COLO829 (cell line): ENCODE measurements around the gene RCE1.

Experiments used
- DNase-seq: peaks from one replicate; pipeline ENCODE4 v3.0.0; 2012; ENCODE audit warnings: low spot score

Gene RCE1

DNA sequence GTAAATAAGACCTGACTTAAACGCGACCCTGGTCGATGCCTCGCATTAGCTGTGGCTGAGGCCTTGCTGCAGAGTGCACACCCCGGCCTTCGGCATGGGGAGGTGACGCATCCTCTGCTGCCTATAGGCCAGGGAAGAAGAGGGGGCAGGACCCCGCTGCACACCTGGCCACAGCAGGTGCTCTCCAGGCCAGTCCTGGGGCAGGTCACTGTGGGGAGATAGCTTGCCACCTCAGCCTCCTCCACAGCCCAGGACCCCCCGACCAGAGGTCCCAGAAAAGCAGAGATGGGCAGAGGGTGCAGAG, 26.3 kb downstream of the RCE1 start:
- DNase-seq, result no peak

DNA sequence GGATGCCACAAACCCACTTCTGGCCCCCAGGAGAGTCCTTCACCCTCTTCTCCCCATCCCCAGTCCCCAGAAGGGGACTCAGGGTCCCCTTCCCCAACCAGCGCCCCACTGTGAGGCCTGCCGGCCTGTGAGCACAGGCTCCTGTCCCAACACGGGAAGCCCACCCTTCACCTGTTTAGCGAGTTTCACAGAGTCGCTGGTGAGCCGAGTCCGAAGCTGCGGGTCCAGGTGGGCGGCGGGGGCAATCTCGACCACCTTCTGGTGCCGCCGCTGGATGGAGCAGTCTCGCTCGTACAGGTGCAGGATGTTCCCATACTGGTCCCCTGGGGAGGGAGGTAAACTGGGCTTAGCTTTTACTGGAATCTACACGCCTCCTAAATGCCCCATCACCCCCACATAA, 26.9 kb downstream of the RCE1 start:
- DNase-seq, result no peak

DNA sequence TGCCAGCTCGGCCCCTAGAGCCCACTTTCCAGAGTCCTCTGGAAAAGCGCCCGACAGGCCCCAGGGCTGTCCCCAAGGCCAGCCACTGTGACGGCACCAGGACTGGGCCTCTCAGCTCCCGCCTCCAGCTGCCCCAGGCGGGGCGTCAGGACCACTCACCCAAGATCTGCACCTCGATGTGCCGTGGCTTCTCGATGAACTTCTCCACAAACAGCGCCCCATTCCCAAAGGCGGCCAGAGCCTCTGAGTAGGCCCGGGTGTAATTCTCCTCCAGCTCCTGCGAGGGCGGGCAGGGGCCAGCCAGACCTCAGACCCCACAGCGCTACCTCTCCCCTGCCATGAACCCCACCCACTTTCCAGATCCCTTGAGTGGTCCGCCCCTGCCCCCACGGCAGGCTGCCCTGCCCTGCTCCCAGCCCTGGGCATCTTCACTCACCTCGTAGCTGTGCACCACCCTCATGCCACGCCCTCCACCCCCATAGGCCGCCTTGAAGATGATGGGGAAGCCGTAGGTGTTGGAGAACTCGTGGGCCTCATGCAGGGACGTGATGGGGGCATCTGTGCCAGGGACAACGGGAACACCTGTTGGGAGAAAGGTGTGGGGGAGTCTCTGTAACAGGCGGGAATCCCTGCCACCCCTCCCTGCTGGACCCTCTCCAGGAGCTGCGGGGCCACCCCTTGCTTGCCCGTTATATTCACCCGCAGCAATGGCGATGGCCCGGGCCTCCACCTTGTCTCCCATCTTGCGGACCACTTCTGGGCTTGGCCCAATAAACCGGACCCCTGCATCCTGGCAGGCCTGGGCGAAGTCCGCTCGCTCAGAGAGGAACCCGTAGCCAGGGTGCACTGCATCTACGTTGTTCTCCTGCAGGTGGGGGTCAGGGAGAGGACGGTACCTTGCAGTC, 27.6 kb downstream of the RCE1 start:
- DNase-seq, result no peak

DNA sequence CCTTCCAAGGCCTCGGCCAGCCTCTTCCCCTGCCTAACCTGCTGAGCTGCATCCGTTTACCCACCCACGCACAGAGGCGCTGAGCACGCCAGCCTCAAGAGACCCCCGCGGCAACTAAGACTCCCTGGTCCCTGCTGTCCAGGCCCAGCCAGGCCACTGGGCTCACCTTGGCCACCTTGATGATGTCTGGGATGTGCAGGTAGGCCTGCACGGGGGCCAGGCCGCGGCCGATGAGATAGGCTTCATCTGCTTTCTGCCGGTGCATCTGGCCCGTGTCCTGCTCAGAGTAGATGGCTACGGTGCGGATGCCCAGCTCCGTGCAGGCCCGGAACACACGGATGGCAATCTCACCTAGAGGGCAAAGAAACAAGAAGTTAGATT, 28.3 kb downstream of the RCE1 start:
- DNase-seq, result no peak

DNA sequence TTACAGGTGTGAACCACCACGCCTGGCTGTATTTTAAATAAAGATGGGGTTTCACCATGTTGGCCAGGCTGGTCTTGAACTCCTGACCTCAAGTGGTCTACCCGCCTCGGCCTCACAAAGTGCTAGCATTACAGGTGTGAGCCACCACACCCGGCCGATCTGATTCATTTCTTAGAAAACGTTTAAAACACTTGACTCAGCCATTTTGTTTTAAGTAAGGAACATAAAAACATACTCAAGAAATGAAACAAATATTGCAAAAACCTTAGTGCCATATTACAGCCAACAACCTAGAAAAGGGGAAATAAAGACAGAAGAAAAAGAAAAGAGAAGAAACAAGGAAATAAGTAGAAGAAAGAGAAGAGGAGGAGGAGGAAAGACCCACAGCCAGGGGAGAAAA, 31.0 kb downstream of the RCE1 start:
- DNase-seq, result no peak

DNA sequence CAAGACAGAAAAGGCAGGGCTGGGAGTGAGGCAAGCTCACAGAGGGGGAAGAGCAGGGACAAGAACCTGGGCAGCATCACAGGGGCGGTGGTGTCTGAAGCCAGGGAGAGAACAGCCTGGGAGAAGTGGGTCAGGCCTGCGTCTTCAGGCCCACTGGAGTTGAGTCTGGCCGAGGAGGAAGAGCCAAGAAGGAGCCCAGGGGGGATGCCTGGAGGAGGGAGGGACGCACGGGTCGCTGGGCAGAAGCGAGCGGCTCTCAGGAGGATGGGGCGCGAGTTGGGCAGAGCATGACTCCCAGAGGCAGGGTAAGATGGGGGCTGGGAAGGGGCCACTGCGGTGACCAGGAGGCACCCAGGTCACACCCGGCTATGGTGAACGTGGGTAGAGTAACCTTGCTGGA, 32.1 kb downstream of the RCE1 start:
- no peak for DNase-seq

DNA sequence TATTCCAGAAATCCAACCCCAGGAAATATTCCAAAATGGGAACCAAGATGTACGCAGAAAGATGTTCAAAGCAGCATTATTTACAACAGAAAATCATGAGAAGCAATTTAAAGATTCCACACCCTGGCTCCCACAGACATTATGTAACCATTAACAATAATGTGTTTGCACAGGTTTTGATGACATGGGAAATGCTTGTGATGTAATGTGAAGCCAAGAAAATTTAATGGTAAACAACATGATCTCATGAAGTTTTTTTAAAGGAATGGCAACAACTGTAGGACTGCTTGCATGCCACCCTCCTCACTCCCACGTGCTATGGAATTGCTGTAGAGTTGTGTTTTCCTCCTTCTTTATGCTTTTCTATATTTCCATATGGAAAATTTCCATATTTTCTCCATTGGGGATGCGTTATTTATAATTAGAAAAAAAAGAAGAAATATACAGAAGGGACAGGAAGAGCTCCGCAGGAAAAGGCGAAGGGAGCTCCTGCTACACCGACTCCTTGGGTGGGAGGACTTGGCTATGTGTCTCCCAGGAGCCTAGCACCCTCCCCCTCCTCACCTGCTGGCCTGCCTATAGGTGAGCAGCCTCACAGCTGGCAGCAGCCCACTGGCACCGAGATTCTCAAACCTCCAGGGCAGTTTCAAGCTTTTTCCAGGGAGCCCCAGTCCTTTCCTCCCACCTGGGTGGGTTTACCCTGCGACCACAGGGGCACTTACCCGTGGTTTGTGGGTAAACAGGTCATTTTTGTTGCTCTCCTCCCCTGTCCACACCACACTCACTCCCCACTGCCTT, 34.5 kb downstream of the RCE1 start:
- DNase-seq, result no peak

DNA sequence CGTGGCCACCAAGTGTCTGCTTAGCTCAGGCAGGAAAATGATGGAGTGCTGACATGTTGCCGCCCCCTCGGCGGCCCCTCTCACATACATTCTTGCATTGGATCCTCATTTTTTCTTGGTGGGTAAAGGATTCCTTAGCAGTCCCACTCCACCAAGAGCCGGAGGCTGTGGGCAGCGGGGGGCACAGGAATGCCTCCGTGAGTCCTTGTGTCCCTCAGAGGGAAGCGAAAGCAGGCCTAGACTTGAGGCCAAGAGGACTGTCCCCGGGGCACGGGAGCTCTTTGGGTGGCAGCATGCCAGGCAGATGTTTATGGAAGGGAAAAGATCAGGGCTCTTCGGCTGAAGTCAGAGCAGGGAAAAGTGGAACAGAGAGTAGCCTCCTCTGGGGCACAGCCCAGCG, 35.2 kb downstream of the RCE1 start:
- DNase-seq, result no peak

DNA sequence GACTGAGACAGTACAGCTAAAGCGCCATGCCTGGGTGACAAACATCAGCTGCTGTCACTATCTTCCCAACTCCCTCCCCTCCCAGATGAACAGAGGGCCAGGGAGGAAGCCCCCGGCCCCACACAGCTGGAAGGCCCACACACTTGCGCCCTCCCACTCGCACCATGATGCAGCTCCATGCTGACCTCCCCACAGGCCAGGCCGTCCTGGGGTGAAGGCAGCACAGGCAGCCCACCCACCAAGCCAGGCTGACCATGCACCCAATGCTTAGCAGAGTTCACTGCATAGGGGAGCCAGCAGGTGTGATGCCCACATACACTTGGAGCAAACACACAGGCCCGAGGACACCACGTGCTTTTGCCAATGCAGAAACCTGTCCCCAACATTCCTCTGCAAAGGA, 35.8 kb downstream of the RCE1 start:
- DNase-seq, result no peak

DNA sequence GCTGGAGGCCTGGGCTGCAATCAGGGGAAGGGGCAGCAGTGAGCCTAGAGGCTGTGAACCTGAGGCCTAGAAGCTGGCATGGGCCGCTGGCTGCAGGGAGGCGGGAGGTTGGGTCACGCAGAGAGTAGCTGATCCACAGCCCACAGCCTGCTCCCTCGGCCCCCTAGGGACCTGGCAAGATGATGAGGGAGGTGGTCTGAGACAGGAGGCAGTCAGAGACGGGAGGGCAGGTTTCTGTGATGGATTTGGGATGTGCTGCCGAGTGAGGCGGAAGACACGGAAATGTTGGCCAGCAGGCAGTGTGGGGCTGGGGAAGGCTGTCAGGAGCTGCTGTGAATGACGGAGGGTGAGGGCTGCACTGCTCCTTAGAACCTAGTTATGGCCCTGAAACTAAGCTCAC, 36.3 kb downstream of the RCE1 start:
- no peak for DNase-seq

DNA sequence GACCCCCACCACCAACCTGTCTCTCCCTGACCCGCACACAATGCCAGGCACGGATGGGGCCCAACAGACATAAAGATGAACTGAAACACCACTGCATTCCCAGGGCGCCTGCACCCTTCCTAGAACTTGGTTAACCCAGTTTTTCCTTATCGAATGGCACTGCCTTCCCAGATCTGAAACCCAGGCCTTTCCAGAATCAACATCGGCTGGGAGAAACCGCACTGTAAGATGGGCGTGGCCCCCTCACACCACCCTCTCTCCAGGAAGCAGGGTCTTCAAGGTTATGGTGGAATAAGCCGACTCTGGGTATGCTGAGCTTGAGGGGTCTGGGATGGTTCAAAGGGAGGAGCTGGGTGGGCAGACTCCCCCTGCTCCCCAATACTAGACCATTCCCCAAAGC, 36.8 kb downstream of the RCE1 start:
- no peak for DNase-seq

DNA sequence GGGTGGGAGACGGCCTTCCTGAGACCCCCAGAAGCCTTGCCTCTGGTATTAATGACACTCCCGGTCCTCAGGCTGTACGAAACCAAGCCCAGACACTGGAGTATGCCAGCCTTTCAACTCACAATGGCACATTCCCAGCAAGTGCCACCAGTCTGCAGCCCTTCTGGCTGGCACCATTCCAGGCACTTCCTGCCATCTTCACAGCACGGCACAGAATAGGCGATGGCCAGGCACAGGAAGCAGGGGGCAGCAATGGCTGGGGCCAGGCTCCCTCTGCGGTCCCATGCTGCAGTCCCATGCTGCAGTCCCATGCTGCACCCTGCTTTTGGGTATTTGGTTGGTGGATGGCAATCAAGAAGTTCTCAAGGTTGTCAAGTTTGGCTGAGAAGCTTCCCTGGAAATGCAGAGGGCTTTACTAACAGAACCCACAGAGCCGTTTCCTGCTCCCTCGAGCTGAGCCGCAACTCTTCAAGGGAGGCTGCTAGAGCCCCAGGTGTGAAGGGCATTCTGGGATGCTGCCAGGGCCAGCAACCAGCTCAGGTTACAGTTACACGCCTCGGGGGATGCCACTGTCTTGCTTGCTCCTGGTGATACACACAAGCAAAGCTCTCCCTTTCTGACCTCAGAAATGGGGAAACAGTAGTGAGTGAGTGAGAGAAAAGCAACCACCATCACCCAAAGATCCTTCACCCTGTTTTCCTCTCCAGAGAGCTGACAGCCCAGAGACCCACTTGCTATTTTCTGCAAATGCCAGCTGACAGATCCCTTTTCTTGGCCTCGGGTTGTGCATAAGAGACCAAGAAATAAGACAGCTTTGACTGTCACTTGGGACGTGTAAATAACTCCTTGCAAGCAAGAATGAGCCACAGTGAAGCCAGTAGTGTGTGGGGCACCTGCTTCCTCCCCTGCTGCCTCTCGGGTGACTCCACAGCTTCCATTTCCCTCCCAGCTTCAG, 37.5 kb downstream of the RCE1 start:
- no peak for DNase-seq

DNA sequence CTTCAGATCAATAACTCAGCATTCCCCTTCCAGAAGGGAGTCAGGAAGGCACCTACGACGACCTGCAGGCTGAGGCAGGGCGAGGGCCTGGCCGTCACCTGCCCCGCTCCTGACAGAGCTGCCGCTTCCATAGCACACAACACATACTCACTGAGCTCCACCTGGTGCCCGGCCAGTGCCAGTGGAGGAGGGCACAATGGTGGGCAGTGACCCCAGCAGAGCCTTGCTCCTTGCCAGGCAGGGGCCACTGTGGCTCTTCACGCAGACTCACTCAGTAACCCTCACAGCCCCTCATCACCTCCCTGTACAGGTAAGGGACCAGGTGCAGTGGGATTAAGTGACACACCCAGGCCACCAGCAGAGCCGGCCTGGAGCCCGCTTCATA, 38.2 kb downstream of the RCE1 start:
- no peak for DNase-seq

DNA sequence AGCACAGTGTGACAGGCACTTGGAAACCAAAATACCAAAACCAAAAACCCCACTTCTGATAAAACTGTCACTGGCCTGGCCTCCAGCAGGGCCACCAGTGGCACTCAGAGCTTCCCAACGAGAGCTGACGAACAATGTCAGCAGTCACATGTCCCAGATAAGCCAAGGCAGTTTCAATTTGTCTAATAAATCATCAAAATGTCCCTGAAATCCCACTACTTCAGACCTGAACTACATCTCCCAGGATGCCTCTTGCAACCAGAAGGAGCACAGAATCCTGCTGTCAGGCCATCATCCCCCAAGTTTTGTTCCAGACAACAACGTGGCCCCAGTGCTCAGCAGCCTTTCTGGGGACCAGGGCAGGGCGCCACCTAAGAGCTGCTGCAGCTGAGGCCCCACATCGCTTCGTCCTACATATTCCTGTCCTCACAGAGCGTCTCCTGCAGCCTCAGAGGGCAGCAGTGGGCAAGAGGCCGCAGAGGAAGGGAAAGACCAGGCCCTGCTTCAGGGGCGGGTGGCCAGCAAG, 38.7 kb downstream of the RCE1 start:
- DNase-seq, result no peak

DNA sequence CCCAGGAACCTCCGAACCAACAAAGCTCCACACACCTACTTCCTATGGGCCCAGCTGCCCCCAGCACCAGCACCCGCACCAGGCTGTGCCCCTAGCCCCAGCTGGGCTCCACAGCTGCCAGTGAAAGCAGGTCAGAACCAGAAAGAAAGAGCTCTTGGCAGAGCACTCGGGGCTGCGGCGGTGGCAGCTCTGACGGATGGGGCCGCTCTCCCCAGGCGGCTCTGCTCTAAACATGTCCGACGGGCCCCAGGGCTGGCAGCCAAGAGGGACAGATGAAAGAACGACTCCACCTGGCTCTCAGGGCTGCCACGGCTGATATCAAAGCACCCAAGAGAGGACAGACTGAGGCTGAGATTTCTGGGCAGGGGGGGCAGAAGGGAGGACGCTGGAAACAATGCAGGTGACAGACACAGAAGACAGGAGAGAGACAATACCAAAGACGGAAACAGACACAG, 39.3 kb downstream of the RCE1 start:
- DNase-seq, result no peak

DNA sequence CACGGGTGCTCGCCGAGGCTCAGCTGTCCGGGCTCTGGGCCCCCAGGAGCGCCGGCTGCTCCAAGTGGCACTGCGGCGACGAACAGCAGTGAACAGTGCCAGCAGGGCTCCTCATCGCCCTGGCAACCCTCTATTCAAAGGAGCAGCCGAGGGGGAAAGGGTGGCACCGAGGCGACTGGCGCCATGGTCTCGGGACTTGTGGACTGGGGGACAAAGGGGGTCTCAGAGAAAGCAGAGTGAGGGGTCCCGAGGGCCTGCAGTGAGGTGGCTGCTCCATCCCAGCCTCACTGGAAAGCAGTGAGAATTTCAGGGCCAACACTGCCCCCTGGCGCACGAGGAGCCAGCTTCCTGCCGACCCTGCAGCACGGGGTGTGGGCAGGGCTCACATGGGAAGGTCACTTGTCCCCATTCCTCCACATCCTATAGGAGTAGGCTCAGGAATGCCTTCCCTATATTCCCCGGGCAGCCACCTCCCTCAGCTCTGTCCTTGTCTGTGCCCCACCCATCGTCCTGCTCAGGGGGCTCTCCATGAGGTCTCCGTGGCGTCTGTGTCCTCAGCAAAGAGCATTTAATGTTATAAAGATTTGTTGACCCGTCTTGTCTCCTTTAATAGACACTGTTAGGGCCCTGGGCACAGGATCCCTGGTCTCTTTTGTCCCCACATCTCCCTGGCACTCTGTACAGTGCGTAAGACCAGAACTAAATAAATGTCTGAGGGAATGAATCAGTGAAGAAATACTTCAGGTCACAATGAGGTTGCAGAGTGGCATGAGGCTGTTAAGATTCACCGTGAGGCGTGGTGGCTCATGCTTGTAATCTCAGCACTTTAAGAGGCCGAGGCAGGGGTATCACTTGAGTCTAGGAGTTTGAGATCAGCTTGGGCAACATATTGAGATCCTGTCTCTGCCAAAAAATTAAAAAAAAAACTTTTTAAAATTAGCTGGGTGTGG, 40.0 kb downstream of the RCE1 start:
- no peak for DNase-seq

DNA sequence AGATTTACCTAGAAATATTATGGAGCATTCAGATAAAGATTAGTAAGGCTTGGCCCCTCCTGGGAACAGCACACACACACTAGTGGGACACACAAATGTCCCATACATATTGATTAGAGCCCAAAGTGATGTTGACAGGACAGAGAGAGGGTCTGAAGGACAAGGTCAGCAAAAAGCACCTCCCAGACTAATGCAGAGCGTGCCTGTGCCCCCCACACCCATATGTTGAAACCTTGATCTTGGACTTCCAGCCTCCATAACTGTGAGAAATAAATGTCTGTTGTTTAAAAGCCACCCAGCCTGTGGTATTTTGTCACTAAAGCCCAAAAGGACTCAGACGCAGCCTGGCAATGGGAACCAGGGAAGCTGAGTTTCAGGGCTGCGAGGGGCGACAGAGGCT, 41.2 kb downstream of the RCE1 start:
- DNase-seq, result no peak

DNA sequence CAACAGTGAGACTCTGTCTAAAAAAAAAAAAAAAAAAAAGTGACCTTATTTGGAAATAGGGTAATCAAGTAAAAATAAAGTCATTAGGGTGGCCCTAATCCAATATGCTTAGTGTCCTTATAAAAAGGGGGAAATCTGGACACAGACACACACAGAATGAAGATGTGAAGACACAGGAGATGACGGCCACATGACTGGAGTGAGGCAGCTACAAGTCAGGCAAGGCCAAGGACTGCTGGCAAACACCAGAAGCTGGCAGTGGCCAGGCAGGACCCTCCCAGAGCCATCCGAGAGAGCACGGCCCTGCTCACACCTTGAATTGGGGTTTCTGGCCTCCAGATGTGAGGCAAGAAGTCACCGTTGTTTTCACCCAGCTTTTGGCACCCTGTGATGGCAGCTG, 42.2 kb downstream of the RCE1 start:
- DNase-seq, result no peak

DNA sequence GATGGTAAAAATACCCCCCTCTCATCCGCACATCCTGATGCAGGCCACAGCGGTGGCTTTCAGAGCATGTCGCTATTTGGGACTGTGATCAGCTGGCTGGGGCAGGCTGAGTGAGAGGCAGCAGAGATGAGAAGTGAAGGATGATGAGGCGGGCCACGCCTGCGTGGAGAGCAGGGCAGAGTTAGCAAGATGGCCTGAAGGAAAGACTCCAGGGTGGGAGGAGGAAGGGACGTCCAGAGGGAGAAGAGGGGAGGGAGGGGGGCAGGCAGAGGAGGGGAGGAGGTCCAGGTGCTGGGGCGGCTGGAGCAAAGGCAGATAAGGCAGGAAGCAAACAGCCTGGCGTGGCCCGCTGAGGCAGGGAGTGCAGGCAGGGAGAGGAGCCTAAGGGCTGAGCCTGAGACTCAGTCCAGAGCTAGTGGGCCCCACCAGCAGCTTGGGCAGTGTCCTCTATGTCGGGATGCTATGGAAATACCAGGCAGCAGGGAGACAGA, 42.8 kb downstream of the RCE1 start:
- DNase-seq, result no peak

DNA sequence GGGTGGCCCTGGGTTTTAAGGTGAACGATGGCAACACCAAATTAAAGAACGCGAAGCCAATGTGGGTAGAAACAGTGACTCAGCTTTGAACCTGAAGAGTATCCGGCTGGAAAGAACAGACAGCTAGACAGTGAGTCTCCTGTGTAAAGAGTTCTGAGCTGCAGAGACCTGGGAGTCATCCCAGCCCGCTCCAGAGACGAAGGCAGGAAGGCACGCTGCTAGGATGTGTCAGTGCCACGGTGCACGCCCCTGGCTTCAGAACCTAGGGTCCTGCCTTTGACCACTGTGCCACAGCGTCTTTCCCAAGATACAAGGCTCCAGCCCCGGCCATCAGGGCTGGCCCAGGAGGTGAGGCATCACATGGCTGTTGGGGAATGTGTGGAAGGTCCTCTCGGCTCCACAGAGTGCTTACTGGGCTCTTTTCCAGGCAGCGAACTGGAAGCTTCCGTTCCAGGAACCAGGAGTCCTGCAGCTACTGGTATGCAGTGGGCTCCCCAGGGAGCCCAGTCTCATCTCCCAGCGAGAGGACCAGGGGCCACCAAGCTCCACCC, 43.5 kb downstream of the RCE1 start:
- no peak for DNase-seq

DNA sequence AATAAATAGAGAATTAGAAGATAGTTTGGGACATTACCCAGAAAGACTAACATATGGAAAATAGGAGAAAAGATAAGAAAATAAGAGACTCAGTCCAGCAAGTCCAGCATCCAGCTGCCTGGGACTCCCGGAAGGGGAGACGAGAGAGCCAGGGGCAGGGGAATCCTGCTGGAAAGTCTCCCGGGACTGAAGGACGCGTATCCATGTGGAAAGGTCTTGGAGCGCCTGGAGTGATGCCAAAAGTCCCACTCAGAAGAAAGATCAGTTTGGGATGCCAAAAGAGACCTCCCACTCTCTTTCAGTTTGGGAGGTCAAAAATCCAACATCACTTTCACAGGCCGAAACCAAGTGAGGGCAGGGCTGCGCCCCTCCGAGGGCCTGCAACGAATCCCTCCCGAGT, 44.3 kb downstream of the RCE1 start:
- DNase-seq, result no peak
